OCI-LY1 (cell line): ENCODE data around the gene PRM2.

Experiments
- H2AFZ ChIP-seq: fragments of 200-600 bp; sonication (generic), shearing (Covaris generic); 2 replicates; pipeline ENCODE4 v1.6.0; 2014; ENCODE audit warnings: antibody characterized with exemption, mild to moderate bottlenecking, low read length
- H3F3A ChIP-seq: fragments of 200-600 bp; sonication (generic), shearing (Covaris generic); 2 replicates; pipeline ENCODE4 v1.6.0; 2014; ENCODE audit warnings: mild to moderate bottlenecking, antibody characterized with exemption, low read length, moderate library complexity; ENCODE audit not compliant: insufficient read depth
- H3K27ac ChIP-seq: fragments of 200-600 bp; sonication (generic); 2 replicates; pipeline ENCODE4 v1.5.1; 2014; ENCODE audit warnings: low read length, mixed run types, mild to moderate bottlenecking, low read depth; ENCODE audit not compliant: poor library complexity, severe bottlenecking
- H3K27me3 ChIP-seq: fragments of 200-600 bp; sonication (generic); 2 replicates; pipeline ENCODE4 v1.6.0; 2014; ENCODE audit warnings: antibody characterized with exemption, mild to moderate bottlenecking, low read length, moderate library complexity; ENCODE audit not compliant: insufficient read depth
- H3K36me3 ChIP-seq: fragments of 200-600 bp; sonication (generic); 2 replicates; pipeline ENCODE4 v1.6.1; 2014; ENCODE audit warnings: mild to moderate bottlenecking, antibody characterized with exemption, low read length, moderate library complexity, mixed read lengths; ENCODE audit not compliant: insufficient read depth
- H3K4me1 ChIP-seq: fragments of 200-600 bp; sonication (generic); 2 replicates; pipeline ENCODE4 v1.5.1; 2014; ENCODE audit warnings: mild to moderate bottlenecking, low read length, moderate library complexity; ENCODE audit not compliant: insufficient read depth, severe bottlenecking
- H3K4me2 ChIP-seq: fragments of 200-600 bp; sonication (generic), shearing (Covaris generic); 2 replicates; pipeline ENCODE4 v1.6.1; 2014; ENCODE audit warnings: low read length
- H3K4me3 ChIP-seq: fragments of 200-600 bp; sonication (generic); 2 replicates; pipeline ENCODE4 v1.5.1; 2014; ENCODE audit warnings: low read length, low read depth, mild to moderate bottlenecking, mixed read lengths; ENCODE audit not compliant: poor library complexity, severe bottlenecking
- H3K79me2 ChIP-seq: fragments of 200-600 bp; shearing (Covaris generic); 2 replicates; pipeline ENCODE4 v1.6.1; 2016; ENCODE audit warnings: mixed run types, low read length, mixed read lengths; ENCODE audit not compliant: insufficient read depth
- H3K9ac ChIP-seq: fragments of 200-600 bp; sonication (generic), shearing (Covaris generic); 2 replicates; pipeline ENCODE4 v1.6.1; 2014; ENCODE audit warnings: mild to moderate bottlenecking, low read length, mixed read lengths
- H3K9me2 ChIP-seq: fragments of 200-600 bp; sonication (generic), shearing (Covaris generic); 2 replicates; pipeline ENCODE4 v1.6.1; 2014; ENCODE audit warnings: low read depth, mild to moderate bottlenecking, low read length, mixed read lengths
- H3K9me3 ChIP-seq: fragments of 200-600 bp; shearing (Covaris generic); 2 replicates; pipeline ENCODE4 v1.6.1; 2014; ENCODE audit warnings: low read length, mixed read lengths
- H4K20me1 ChIP-seq: fragments of 200-600 bp; sonication (generic), shearing (Covaris generic); 2 replicates; pipeline ENCODE4 v1.6.0; 2016; ENCODE audit warnings: mild to moderate bottlenecking, low read length; ENCODE audit not compliant: insufficient read depth
- EZH2 ChIP-seq: fragments of 200-600 bp; sonication (generic), shearing (Covaris generic); IDR thresholded peaks from 2 replicates; pipeline ENCODE4 v1.8.0; 2017; ENCODE audit warnings: borderline replicate concordance, mixed run types, mild to moderate bottlenecking, antibody characterized with exemption, low read length, moderate library complexity, mixed read lengths
- TF ChIP-seq, protein P1 (sequence below): fragments of 200-600 bp; sonication (generic), shearing (Covaris generic); IDR thresholded peaks from 2 replicates; pipeline ENCODE4 v1.5.1; 2017; ENCODE audit warnings: mild to moderate bottlenecking, antibody characterized with exemption, low read length, moderate library complexity, mixed read lengths

PRM2 gene

GRCh38 chr16:11260596-11260966 lies 15.7 kb downstream of the PRM2 start:
- Histone ChIP-seq H3K4me3 (no peak overlapping the region), H3K36me3 (no peaks in the 10 kb centered on the region), H3K4me2 (no peak overlapping the region), H3K9me3 (no peaks in the 10 kb centered on the region), H3K79me2 (no peaks in the 10 kb centered on the region), H3K4me1 (peaks cover 31% of the 10 kb centered on the region), H3F3A (no peaks in the 10 kb centered on the region), H3K9me2 (no peaks in the 10 kb centered on the region), H3K9ac (no peak overlapping the region), H3K27me3 (no peaks in the 10 kb centered on the region), H3K27ac (no peak overlapping the region), H2AFZ (no peak overlapping the region), H4K20me1 (no peaks in the 10 kb centered on the region)
- no peak for TF ChIP-seq EZH2
- TF ChIP-seq, protein P1, sequence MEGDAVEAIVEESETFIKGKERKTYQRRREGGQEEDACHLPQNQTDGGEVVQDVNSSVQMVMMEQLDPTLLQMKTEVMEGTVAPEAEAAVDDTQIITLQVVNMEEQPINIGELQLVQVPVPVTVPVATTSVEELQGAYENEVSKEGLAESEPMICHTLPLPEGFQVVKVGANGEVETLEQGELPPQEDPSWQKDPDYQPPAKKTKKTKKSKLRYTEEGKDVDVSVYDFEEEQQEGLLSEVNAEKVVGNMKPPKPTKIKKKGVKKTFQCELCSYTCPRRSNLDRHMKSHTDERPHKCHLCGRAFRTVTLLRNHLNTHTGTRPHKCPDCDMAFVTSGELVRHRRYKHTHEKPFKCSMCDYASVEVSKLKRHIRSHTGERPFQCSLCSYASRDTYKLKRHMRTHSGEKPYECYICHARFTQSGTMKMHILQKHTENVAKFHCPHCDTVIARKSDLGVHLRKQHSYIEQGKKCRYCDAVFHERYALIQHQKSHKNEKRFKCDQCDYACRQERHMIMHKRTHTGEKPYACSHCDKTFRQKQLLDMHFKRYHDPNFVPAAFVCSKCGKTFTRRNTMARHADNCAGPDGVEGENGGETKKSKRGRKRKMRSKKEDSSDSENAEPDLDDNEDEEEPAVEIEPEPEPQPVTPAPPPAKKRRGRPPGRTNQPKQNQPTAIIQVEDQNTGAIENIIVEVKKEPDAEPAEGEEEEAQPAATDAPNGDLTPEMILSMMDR = no peak

DNA sequence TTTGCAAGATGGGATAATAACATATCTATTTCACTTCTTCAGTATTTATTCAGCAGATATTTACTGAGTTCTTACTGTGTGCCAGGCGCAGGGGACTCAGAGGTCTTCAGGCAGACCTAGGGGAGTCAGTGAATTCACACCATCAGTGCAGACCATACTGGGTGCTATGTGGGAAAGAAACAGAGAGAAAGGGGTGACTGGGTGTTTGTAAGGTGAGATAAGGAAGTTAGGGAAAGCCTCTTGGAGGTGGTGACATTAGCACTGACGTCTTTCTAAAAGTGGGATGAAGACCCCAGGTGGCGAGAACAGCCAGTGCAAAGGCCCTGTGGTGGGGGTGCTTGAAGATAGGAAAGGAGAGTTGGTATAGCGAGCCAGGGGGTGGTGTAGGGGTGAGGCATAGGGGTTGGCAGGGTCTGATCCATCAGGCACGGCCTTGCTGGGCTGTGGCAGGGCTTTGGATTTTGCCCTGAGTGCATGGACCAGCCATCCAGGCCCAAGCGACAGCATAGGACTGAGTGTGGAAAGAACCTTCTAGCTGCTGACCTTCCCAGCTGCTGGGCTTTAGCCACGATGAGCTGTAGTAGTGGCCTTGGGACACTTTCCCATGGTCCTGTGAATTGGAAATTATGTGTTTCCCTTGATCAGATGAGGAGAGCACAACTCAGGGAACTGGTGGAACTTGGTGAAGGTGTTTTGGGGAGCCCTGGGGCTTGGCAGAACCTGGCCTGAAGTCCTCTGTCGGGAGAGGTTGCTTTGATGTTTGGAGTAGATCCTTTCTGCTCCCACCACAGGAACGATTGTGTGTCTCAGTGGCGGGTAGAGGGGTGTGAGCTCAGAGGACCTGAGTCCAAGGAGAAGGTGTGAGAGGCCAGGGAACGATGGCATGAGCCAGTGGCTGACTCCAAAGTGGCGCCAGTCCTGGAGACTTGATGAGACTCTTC lies 16.4 kb downstream of the PRM2 start:
- no peaks in the 10 kb centered on the region for H3K9me2 ChIP-seq
- no peak overlapping the region for H3K4me3 ChIP-seq
- H3F3A ChIP-seq = no peaks in the 10 kb centered on the region
- no peaks in the 10 kb centered on the region for H3K9me3 ChIP-seq
- no peaks in the 10 kb centered on the region for H3K79me2 ChIP-seq
- no peaks in the 10 kb centered on the region for H3K27me3 ChIP-seq
- TF ChIP-seq EZH2 = no peak
- TF ChIP-seq, protein P1 = no peak
- H4K20me1 ChIP-seq = no peaks in the 10 kb centered on the region
- peaks cover 33% of the 10 kb centered on the region for H3K4me1 ChIP-seq
- H3K9ac ChIP-seq = no peak overlapping the region
- H2AFZ ChIP-seq = no peak overlapping the region
- no peak overlapping the region for H3K4me2 ChIP-seq
- no peak overlapping the region for H3K27ac ChIP-seq
- H3K36me3 ChIP-seq = peaks cover 2% of the 10 kb centered on the region; the same call in 1 of the 2 replicates

DNA sequence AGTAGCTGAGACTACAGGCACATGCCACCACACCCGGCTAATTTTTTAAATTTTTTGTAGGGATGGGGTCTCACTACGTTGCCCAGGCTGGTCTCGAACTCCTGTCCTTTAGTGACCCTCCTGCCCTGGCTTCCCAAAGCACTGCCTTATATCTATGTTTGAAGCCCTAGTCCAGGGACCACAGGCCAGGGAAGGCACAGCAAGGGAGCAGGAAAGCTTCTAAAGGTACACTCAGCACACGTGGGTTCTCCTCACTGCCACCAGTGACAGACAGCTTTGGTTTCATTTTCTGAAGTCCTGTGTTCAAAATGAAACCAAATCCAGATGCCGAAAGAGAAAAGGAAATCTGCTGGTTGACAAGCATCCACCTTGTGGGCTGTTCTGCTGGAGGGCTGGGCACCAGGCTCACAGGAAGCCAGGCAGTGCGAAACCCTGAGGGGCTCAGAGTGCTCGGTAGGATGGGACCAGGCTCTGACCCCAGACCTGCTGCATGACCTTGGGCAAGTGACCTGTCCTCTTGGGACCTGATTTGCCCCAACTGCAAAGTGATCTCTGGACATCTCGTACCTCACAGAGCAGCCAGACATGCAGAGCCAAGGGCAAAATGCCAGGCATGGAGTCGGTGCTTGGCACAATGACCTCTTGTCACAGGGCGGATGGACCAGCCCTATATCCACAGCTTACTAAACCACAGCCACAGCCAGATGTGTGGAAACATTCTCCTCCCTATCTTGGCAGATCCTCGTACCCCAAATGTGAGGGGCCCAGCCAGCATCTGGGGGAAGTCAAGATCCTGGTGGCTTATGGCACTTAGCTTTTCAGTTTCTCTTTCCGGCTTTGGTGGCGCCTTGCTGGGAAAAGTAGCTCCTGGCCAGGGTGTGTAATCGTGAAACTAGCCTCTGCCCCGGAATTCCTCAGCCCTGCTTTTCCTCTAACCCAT lies 17.5 kb downstream of the PRM2 start:
- TF ChIP-seq, protein P1 = no peak
- TF ChIP-seq EZH2 = no peak
- H3K4me1 ChIP-seq = peaks cover 40% of the 10 kb centered on the region
- no peak overlapping the region for H3K27ac ChIP-seq
- no peaks in the 10 kb centered on the region for H3F3A ChIP-seq
- no peaks in the 10 kb centered on the region for H3K9me3 ChIP-seq
- H3K4me2 ChIP-seq = no peak overlapping the region; the same call in 1 of the 2 replicates
- no peak overlapping the region for H3K4me3 ChIP-seq
- H3K79me2 ChIP-seq = no peaks in the 10 kb centered on the region
- H3K36me3 ChIP-seq = peaks cover 8% of the 10 kb centered on the region
- H3K9ac ChIP-seq = no peak overlapping the region
- H3K27me3 ChIP-seq = no peaks in the 10 kb centered on the region
- H4K20me1 ChIP-seq = no peaks in the 10 kb centered on the region
- H3K9me2 ChIP-seq = no peaks in the 10 kb centered on the region
- no peak overlapping the region for H2AFZ ChIP-seq
